Right renal cortex interstitium (tissue), 3 donors: ENCODE results near the gene SBK3. TPM values are rescaled to one million over a fixed set of nuclear protein-coding genes. Genes with fewer than 3 reads are reported as not detected.

Experiments
- DNase-seq, 3 donors: peaks; one replicate each; pipeline ENCODE4 v3.0.0-alpha.2; 2013; ENCODE audit warnings: low read depth in 3 of 3, low spot score in 2 of 3
- polyA plus RNA-seq, 3 donors: library from polyadenylated mRNA; unstranded; fragments of 120-200 nt; gene quantifications; one replicate each; pipeline ENCODE4 v1.2.1, GENCODE V29; 2013; ENCODE audit not compliant: insufficient read length in 3 of 3

Gene SBK3
- polyA plus RNA-seq, 3 donors = 0.15 to 0.21 TPM; not detected in 1

GRCh38 chr19:55493052-55493644, 52.2 kb downstream of the SBK3 start:
- DNase-seq = no peak

GRCh38 chr19:55492362-55492944, 52.9 kb downstream of the SBK3 start:
- DNase-seq = no peak

- DNase-seq = no peak
Measured at GRCh38 chr19:55491546-55492360, 53.6 kb downstream of the SBK3 start.

Other genes with a start within 250 kb of the SBK3 start
- gene TMEM150B, start 220.2 kb downstream of the SBK3 start, polyA plus RNA-seq = 1 to 10 TPM in 2 of 3 donors, under 1 TPM in 1; 0.83 to 1.6 (median 1.1) TPM
- 10 to 100 TPM; 12.1 to 13.9 (median 13.4) TPM for gene KMT5C, start 205.7 kb downstream of the SBK3 start, polyA plus RNA-seq
- under 1 TPM; 0.31 to 0.97 (median 0.54) TPM for gene COX6B2, start 190.8 kb downstream of the SBK3 start, polyA plus RNA-seq
- under 1 TPM in 1 of 3 donors, not detected in 2; 0.06 TPM for gene GARIN5B, start 182.3 kb downstream of the SBK3 start, polyA plus RNA-seq
- 1 to 10 TPM in 1 of 3 donors, under 1 TPM in 2; 0.69 to 1.0 (median 0.90) TPM for gene IL11, start 175.1 kb downstream of the SBK3 start, polyA plus RNA-seq
- under 1 TPM in 2 of 3 donors, not detected in 1; 0.23 to 0.36 TPM for gene TMEM190, start 168.7 kb downstream of the SBK3 start, polyA plus RNA-seq
- under 1 TPM; 0.15 to 0.42 (median 0.32) TPM for gene TMEM238, start 161.3 kb downstream of the SBK3 start, polyA plus RNA-seq
- gene RPL28, start 159.6 kb downstream of the SBK3 start, polyA plus RNA-seq = 100 to 1,000 TPM; 731 to 916 (median 764) TPM
- gene UBE2S, start 137.8 kb downstream of the SBK3 start, polyA plus RNA-seq = 10 to 100 TPM; 38.8 to 53.3 (median 46.7) TPM
- gene SHISA7, start 102.2 kb downstream of the SBK3 start, polyA plus RNA-seq = under 1 TPM; 0.11 to 0.19 (median 0.13) TPM
- 10 to 100 TPM; 28.7 to 38.3 (median 31.9) TPM for gene ISOC2, start 83.9 kb downstream of the SBK3 start, polyA plus RNA-seq
- gene C19orf85, start 80.8 kb downstream of the SBK3 start, polyA plus RNA-seq = not detected
- 1 to 10 TPM; 2.0 to 3.0 (median 3.0) TPM for gene ZNF628, start 68.9 kb downstream of the SBK3 start, polyA plus RNA-seq
- gene NAT14, start 60.4 kb downstream of the SBK3 start, polyA plus RNA-seq = 10 to 100 TPM; 44.7 to 51.7 (median 45.9) TPM
- gene SSC5D, start 57.1 kb downstream of the SBK3 start, polyA plus RNA-seq = 1 to 10 TPM; 1.1 to 1.6 (median 1.2) TPM
- gene SBK2, start 8.4 kb downstream of the SBK3 start, polyA plus RNA-seq = under 1 TPM; 0.37 to 0.51 (median 0.50) TPM
- gene ZNF579, start 35.3 kb upstream of the SBK3 start, polyA plus RNA-seq = 10 to 100 TPM; 11.8 to 13.2 (median 13.1) TPM
- gene FIZ1, start 54.0 kb upstream of the SBK3 start, polyA plus RNA-seq = 10 to 100 TPM; 16.6 to 18.9 (median 17.7) TPM
- gene ZNF524, start 54.7 kb upstream of the SBK3 start, polyA plus RNA-seq = 1 to 10 TPM; 6.0 to 8.1 (median 6.6) TPM
- gene ZNF865, start 60.1 kb upstream of the SBK3 start, polyA plus RNA-seq = 1 to 10 TPM; 5.1 to 7.0 (median 6.1) TPM
- gene ZNF784, start 79.0 kb upstream of the SBK3 start, polyA plus RNA-seq = 10 to 100 TPM in 2 of 3 donors, 1 to 10 TPM in 1; 9.1 to 10.8 (median 10.0) TPM
- gene ZNF580, start 95.5 kb upstream of the SBK3 start, polyA plus RNA-seq = 10 to 100 TPM; 33.3 to 39.6 (median 38.2) TPM
- gene ZNF581, start 98.1 kb upstream of the SBK3 start, polyA plus RNA-seq = 10 to 100 TPM; 22.1 to 24.5 (median 24.2) TPM
- 10 to 100 TPM; 19.1 to 20.8 (median 20.8) TPM for gene CCDC106, start 102.7 kb upstream of the SBK3 start, polyA plus RNA-seq
- 100 to 1,000 TPM; 156 to 170 (median 157) TPM for gene U2AF2, start 109.5 kb upstream of the SBK3 start, polyA plus RNA-seq
- 100 to 1,000 TPM in 1 of 3 donors, 10 to 100 TPM in 2; 82.7 to 104 (median 85.8) TPM for gene EPN1, start 129.7 kb upstream of the SBK3 start, polyA plus RNA-seq
- under 1 TPM in 1 of 3 donors, not detected in 2; 0.07 TPM for gene NLRP9, start 192.9 kb upstream of the SBK3 start, polyA plus RNA-seq
- not detected for gene RFPL4A, start 213.6 kb upstream of the SBK3 start, polyA plus RNA-seq
- gene RFPL4AL1, start 223.6 kb upstream of the SBK3 start, polyA plus RNA-seq = under 1 TPM in 1 of 3 donors, not detected in 2; 0.24 TPM